Fibroblast of the aortic adventitia (primary cell): Measurements from ENCODE around the gene DDX60. TPM values are rescaled to one million over a fixed set of nuclear protein-coding genes. Genes with fewer than 3 reads are reported as not detected.
"Not testable (repeated sequence)": the region's sequence is repeated elsewhere in the genome, so short reads cannot be mapped to it uniquely, and the experiment has no call there.

Experiments
- DNase-seq: peaks from one replicate; pipeline ENCODE4 v3.0.0-alpha.2; 2010; ENCODE audit warnings: low read depth
- H3K4me3 ChIP-seq: 2 replicates; pipeline ENCODE4 v1.5.1; 2011; ENCODE audit warnings: low read depth, mild to moderate bottlenecking, control low read depth, low read length, moderate library complexity
- CTCF ChIP-seq: IDR thresholded peaks from 2 replicates; pipeline ENCODE4 v1.5.1; 2011; ENCODE audit warnings: mild to moderate bottlenecking, low read length, control low read depth, inconsistent platforms; ENCODE audit not compliant: insufficient read depth
- total RNA-seq: library from RNA; depleted of rRNA; stranded (reverse); fragments of >200 nt; gene quantifications from 2 replicates; pipeline ENCODE4 v1.2.3, GENCODE V29; 2012; ENCODE audit warnings: low replicate concordance

DDX60 gene
- total RNA-seq, 1 donor, result 24.8 TPM

- H3K4me3 ChIP-seq, result no peak overlapping the region
- DNase-seq, result peak; percentile 10
- no peak for TF ChIP-seq CTCF
These were observed 13.7 kb downstream of the DDX60 start for GRCh38 chr4:168304744-168305459.

GRCh38 chr4:168303430-168303829 is 15.1 kb downstream of the DDX60 start:
- not testable (repeated sequence) for H3K4me3 ChIP-seq, DNase-seq

- no peak for DNase-seq
- no peak overlapping the region for H3K4me3 ChIP-seq
- no peak for TF ChIP-seq CTCF
These were observed 25.1 kb downstream of the DDX60 start for GRCh38 chr4:168293386-168293975.

- H3K4me3 ChIP-seq, result no peak overlapping the region
- no peak for TF ChIP-seq CTCF
- no peak for DNase-seq
These were observed 27.3 kb downstream of the DDX60 start for GRCh38 chr4:168291242-168291641.

GRCh38 chr4:168285850-168286249 is 32.7 kb downstream of the DDX60 start:
- not testable (repeated sequence) for H3K4me3 ChIP-seq, DNase-seq

- TF ChIP-seq CTCF, result no peak
- no peak for DNase-seq
- no peak overlapping the region for H3K4me3 ChIP-seq
These were observed 39.0 kb downstream of the DDX60 start for GRCh38 chr4:168279556-168279955.

GRCh38 chr4:168275836-168276235 is 42.7 kb downstream of the DDX60 start:
- no peak for DNase-seq
- no peak for TF ChIP-seq CTCF

GRCh38 chr4:168274871-168275270 is 43.7 kb downstream of the DDX60 start:
- no peak for DNase-seq
- H3K4me3 ChIP-seq, result no peak overlapping the region
- TF ChIP-seq CTCF, result no peak

More at GRCh38 chr4:168275836-168276235, 42.7 kb downstream of the DDX60 start:
- H3K4me3 ChIP-seq, result no peak overlapping the region
